CD4-positive, alpha-beta T cell treated with Interleukin-17A for 1 hour (primary cell): ENCODE results near the gene DSG1.
"Not testable (repeated sequence)": the region's sequence is repeated elsewhere in the genome, so short reads cannot be mapped to it uniquely, and the experiment has no call there.

Experiments used
- DNase-seq: peaks from one replicate; pipeline ENCODE4 v3.0.0-alpha.2; 2020

The DSG1 gene

GRCh38 chr18:31317860-31318259 is at the start of gene DSG1:
Gene DSG1, plus strand, starts transcription at chr18:31318160. Its CDS starts 141 bp downstream, at chr18:31318301.
- DNase-seq, result no peak

DNA sequence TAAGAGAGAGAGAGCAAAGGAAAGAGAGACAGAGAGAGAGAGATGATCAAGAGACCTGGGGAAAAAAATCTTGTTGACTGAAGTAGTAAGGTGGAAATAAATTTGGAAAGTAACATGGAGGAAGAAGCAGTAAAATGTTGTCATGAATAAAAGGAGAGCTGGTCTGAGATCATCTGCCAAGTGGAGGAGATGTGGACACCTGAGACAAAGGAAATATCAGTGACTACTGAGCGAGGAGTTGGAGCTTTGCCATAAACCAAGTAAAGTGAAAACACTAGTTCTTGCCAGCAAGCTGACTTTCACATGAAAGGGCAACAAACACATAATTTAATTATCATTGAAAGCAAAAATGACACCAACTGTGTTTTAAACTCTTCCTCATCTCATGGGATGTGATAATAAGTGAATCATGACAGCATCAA is 49.0 kb upstream of the DSG1 start:
- no peak for DNase-seq

GRCh38 chr18:31269566-31269965 is 48.4 kb upstream of the DSG1 start:
- DNase-seq, result no peak

- no peak for DNase-seq
Measured at GRCh38 chr18:31270578-31270977, 47.4 kb upstream of the DSG1 start.

- no peak for DNase-seq
Measured at GRCh38 chr18:31273812-31274527, 44.0 kb upstream of the DSG1 start.

GRCh38 chr18:31274931-31275330 is 43.0 kb upstream of the DSG1 start:
- DNase-seq, result no peak

DNA sequence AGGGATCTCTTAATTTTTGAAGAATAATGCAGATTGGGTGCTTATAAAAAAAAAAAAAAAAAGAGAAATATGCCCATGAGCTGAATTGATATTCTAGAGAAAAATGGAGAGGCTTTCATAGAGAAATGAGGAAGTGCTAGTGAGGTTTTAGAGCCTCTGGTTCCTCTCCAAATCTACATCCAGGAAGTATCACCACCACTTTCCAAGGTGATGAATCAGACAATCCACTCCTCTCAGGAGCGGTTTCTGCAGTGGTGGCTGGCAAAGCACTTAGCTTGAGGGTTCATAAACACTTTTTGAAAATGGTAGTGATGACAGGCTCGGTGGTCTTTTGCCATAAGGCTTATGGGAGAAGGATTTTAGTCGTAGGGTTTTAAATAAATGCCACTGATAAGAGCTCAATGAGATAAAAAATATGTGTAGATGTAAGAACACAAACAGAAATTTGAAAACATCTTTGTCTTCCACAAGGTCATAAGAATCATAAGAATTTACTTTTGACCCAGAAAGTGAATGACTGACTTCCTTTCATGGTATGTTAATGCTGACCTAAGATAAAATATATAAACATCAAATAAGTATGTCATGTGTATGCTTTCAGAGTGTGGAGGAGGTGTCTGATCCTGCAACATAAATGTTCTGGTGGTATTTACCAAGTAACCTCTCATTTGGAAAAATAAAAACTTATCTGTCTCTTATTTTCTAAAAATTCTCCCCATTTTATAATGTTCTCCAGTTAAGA is 42.1 kb upstream of the DSG1 start:
- DNase-seq, result no peak

GRCh38 chr18:31278609-31279071 is 39.3 kb upstream of the DSG1 start:
- no peak for DNase-seq

GRCh38 chr18:31280502-31280901 is 37.5 kb upstream of the DSG1 start:
- no peak for DNase-seq

DNA sequence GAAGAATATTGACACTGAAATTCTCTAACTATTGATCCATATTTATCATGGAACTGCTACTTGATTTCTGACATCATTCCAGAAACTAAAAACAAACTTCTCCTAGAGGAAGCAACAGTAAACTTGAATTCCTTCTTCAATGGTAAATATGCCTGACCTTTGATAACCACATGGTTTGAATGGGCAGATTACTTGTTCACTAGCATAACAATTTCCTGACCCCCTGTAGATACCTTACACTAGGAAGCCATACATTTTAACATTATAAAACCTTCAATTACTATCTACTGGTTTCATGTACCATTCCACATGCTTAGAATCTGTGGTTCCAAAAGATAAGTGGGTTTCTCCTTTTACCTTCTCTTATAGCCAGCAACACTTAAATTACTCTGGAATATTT is 36.5 kb upstream of the DSG1 start:
- no peak for DNase-seq

GRCh38 chr18:31289446-31289845 is 28.5 kb upstream of the DSG1 start:
- DNase-seq, result not testable (repeated sequence)

- DNase-seq, result no peak
Measured at GRCh38 chr18:31291688-31292087, 26.3 kb upstream of the DSG1 start.

GRCh38 chr18:31294199-31294747 is 23.7 kb upstream of the DSG1 start:
- no peak for DNase-seq

DNA sequence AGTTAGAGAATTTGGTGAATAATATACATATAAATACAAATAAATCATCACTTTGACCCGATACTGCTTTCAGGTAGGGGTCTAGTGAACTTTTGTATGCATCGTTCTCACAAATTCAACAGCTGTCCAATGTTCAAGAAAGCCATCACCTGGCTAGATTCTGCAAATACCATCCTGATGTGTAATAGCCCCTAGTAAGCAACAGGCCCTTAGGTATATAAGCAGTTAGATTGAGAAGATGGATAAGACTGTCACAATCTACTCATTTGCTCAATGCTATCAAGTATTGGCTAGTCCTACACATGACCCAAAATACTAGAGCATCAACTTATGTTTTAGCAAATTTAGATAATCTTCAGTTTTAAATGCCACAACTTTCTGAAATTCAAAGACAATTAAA is 20.7 kb upstream of the DSG1 start:
- DNase-seq, result no peak

- DNase-seq, result no peak
Measured at GRCh38 chr18:31301201-31301655, 16.7 kb upstream of the DSG1 start.

- DNase-seq, result no peak
Measured at GRCh38 chr18:31302991-31303390, 15.0 kb upstream of the DSG1 start.

GRCh38 chr18:31303771-31304170 is 14.2 kb upstream of the DSG1 start:
- no peak for DNase-seq

DNA sequence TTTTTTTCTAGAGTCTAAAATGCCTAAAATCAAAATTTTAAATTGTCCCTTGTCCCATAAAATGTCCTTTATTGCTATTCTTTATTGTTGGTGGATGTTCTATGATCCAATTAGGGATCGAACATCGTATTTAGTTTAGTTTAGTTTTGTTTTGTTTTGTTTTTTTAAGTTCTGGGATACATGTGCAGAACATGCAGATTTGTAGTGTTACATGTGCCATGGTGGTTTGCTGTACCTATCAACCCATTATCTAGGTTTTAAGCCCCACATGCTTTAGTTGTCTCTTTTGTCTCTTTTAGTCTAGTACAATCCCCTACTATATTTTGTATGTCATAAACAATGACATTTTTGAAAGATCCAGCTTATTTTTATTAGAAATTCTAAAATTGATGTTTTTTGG is 8.8 kb upstream of the DSG1 start:
- no peak for DNase-seq

- DNase-seq, result no peak
Measured at GRCh38 chr18:31316974-31317373, 986 bp upstream of the DSG1 start.

- DNase-seq, result no peak
Measured at GRCh38 chr18:31321719-31322118, 3.8 kb downstream of the DSG1 start.

DNA sequence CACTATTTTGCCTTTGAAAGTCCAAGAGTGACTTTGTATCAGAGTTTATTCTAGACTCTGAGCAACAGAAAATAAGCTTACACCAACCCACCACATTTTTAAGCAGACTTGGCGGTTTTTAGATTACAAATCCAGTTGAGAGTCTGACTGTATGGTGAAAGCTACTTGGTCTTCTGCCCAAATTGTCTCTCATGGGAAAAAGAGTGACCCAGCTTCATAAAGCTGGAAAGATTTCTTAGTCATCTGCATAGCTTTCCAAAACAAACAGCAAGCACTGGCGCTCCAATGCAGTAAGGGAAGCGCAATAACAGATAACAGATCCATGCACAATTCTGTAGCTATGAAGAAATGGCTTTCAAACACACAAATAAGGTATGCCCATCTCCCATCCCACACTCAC is 7.1 kb downstream of the DSG1 start:
- DNase-seq, result no peak

- no peak for DNase-seq
Measured at GRCh38 chr18:31329787-31330438, 12.0 kb downstream of the DSG1 start.

DNA sequence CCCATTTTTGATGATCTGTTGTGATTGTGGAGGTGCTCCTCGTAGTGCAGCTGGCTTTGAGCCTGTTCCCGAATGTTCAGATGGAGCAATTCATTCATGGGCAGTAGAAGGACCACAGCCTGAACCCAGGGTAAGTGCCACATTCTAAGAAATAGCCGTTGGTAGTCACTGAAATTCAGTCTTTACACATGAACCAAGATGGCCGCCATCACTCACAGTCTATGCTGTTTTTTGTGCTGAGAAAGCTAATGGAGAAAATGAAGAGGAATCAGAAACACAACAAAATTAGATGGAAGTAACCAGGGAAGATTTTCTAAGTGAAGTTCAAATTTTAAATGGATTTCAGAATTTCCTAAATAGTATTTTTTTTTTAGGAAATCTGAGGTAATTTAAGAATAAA is 25.5 kb downstream of the DSG1 start:
- no peak for DNase-seq
